GM19397 (cell line): Measurements from ENCODE around the gene DDX31.

Experiments
- ATAC-seq: cut with Tn5 transposase; IDR thresholded peaks from one replicate; pipeline ENCODE4 v1.9.1; 2021; ENCODE audit warnings: mild to moderate bottlenecking, moderate library complexity; ENCODE audit not compliant: unreplicated experiment

Gene DDX31

DNA sequence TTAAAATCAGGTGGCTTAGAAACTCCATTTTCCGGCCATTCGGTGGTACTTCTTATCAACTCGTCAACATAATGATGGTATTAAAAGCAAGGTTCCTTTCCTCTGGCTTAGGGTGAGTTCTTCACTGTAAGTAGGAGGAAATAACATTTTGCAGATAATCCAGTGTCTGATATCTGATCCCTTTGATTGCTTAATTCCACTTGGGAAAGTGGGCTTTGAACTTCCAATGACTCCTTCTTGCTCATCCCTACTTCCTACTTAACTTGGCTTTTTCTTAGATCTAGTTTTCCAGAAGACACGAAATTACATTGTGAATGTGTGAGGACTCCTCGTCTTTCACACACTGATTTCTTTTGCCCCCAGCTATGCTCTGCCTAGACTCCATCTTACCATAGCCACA, 31.5 kb downstream of the DDX31 start:
- ATAC-seq = no peak

GRCh38 chr9:132637801-132638200, 32.0 kb downstream of the DDX31 start:
- no peak for ATAC-seq

- no peak for ATAC-seq
Observed at GRCh38 chr9:132637351-132637750, 32.4 kb downstream of the DDX31 start.

- no peak for ATAC-seq
Observed at GRCh38 chr9:132634327-132634726, 35.5 kb downstream of the DDX31 start.

DNA sequence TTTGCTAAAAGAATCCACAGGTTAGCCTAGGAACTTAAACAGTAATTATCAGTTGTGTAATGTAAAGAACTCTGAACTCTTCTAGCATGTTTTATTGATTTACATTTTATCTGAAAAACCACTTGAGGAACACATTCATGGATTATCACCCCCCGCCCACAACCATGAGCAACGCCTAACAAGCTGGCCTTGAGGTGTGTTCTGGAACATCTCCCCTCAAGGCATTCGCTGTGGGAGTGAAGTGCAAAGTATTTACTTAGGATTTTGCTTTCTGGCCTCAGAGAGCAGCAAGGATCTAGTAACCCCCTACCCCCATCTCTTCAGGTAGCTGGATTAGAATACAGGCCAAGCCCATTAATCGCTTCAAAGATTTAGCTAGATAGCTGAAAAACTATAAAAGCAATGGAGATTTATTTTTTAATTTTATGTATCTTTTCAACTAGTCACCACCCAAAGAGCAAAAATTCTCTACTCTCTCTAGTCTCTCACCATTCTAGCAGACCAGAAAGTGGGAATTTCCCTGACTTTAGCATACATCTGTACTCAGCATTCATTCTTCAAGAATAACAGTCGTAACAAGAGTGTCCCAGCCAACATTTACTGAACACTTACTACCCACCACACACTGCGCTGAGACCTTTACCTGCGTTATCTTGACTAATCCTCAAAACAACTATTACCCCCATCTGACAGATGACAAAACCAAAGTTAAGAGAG, 37.2 kb downstream of the DDX31 start:
- no peak for ATAC-seq

- no peak for ATAC-seq
Observed at GRCh38 chr9:132631685-132632084, 38.1 kb downstream of the DDX31 start.

DNA sequence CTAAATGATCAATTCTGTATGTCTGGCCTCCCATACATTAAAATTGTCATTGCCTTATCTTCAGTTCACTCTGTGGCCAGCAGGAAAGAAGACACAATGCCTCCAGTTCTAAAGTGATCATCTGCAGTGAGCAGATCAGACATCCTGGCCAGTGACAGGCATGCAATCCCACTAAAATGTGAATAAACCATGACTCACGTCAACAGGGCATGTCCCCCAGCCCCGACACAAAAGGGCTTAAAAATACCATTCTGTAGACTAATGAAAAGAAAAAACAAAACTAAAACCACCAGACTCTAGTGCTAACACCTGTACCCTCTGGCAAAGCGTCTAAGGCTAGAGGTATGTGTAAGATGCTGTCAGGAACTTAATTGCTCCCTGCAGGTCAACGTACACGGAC, 38.5 kb downstream of the DDX31 start:
- ATAC-seq = no peak

- ATAC-seq = no peak
Observed at GRCh38 chr9:132630811-132631210, 39.0 kb downstream of the DDX31 start.

DNA sequence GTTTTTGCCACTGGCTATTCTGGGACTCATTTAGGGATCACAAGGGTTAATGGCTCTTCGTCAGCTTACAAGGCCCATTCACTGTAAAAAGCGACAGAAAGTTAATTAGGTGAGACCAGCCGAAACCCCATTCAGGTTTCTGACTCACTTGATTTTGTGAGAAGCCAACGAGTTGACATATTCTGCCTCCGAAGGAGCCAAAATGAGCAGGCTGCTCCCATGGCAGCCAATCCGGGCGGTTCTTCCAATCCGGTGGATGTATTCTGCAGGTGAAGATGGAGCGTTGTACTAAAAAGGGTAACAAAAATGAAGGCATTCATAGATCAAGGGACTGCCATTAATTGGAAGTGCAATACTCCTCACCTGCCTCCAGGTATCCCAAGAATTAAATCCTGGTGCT, 39.7 kb downstream of the DDX31 start:
- ATAC-seq = no peak

- ATAC-seq = no peak
Observed at GRCh38 chr9:132628746-132629145, 41.0 kb downstream of the DDX31 start.

- no peak for ATAC-seq
Observed at GRCh38 chr9:132627594-132627993, 42.2 kb downstream of the DDX31 start.

DNA sequence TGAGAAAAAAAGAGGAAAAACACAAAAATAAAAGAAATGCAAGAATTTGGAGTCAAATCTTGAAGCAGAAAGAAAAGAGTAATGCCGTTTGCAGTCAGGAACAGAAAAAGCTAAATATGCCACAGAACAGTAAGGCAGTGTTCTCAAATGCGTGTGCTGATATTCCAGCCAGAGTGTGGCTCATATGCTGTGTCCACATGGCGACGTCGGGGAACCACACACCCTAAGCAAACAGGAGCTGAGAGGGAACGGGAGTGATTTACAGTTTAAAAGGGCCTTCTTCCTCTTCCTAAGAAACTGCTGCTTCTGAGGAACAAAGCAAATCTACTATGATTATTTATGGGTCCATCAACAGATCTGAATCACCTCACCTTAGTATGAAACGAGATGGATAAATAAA, 42.7 kb downstream of the DDX31 start:
- ATAC-seq = no peak

DNA sequence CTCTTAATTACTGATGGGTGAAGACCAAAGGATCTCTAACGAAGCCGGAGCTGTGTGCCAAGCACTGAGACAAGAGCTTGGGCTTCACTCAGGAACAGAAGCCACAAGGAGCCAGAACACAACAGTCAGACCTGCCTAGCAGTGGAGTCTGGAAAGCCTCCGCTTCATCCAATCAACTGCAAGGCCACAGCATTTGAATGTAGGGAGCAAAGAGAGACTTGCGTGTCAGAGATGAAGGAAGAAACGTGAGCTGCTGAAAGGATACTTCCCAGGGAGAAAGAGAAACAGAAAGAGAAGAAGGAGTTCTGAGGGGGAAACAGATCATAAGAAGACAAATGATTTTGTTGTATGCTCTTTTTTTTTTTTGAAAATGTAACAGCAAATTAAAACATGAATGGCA, 43.5 kb downstream of the DDX31 start:
- no peak for ATAC-seq

DNA sequence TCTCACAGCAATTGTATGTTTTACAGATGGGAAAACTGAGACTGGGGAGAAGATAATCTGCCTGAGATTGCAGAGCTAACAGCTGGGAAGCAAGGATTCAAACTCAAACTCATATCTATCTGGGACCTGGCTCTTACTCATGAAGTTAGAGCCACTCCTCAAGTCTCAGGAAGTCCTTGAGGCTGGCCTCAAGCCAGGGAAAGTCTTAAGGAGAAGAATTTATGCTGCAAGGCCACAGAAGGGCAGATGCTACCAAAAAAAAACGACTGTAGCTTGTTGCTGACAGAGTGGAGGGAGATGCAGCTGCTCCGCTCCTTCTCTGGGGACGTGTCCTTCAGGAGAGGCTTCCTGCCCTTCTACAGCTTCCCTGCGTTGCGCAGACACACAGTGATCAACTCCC, 47.6 kb downstream of the DDX31 start:
- no peak for ATAC-seq

- no peak for ATAC-seq
Observed at GRCh38 chr9:132616725-132617124, 53.1 kb downstream of the DDX31 start.

GRCh38 chr9:132615774-132616173, 54.0 kb downstream of the DDX31 start:
- ATAC-seq = no peak

DNA sequence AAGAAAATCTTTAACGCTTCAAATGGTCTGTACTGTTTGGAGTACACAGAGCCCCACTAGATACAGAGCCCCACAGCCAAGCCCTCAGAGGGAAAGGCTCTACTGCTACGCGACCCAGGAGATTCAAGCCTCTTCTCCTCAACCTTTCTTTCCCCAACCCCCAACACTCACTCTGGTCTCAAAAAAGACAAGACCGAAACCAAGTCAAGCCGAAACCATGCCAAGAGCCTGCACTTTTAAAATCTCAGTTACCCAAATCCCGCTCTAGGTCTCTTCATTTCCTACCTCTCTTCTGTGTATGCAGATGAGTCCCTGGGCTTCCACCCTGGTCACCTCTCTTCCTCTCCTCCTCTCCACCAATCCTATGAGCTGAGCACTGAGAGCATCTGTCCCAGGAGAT, 55.5 kb downstream of the DDX31 start:
- no peak for ATAC-seq

GRCh38 chr9:132610661-132611060, 59.1 kb downstream of the DDX31 start:
- no peak for ATAC-seq

GRCh38 chr9:132609829-132610228, 60.0 kb downstream of the DDX31 start:
- ATAC-seq = no peak

DNA sequence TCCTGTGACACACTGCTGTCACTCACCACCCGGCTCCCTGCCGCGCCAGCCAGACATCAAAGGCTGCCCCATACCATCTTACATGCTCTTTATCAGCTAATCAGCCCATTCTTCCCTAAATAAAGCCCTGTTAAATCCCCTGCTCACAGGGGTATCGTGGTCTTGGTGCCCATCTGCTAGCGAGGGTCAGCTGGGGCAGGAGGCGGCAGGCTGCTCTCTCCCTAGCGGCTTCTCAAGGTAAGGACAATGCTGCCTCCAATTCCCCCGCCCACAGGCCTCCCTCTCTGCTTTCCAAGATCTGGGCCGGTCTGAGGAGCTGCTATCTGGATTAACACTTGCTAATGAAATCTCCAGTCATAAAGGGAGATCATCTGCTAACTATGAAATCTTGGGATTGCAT, 60.6 kb downstream of the DDX31 start:
- ATAC-seq = no peak

GRCh38 chr9:132606066-132606465, 63.7 kb downstream of the DDX31 start:
- ATAC-seq = no peak

- no peak for ATAC-seq
Observed at GRCh38 chr9:132605387-132605786, 64.4 kb downstream of the DDX31 start.

DNA sequence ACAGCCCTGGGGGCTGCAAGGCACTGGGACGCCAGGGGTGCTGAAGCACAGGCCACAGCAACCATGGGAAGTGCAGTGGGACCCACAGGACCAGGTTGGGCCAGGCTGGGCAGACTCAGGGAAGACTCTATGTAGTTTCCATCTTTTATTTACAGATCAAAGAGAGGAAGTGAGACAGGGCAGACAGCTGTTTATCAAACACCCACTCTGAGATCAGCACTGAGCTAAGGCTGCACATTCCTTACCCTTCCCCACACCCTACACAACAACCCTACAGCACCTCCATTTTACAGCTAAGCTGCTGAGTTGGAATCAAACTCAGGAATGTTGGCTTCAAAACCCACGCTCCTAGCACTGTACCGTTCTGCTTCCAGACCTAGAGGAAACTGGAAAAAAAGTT, 67.6 kb downstream of the DDX31 start:
- no peak for ATAC-seq
